Hepatocyte (in vitro differentiated cells): ENCODE results near the gene IPPK. TPM values are rescaled to one million over a fixed set of nuclear protein-coding genes. Genes with fewer than 3 reads are reported as not detected.

Source experiments
- DNase-seq: peaks from one replicate; pipeline ENCODE4 v3.0.0-alpha.2; 2016; ENCODE audit warnings: low spot score
- H2AFZ ChIP-seq: fragments of 200-600 bp; sonication (generic); 2 replicates; pipeline ENCODE4 v1.6.0; 2016; ENCODE audit warnings: antibody characterized with exemption, mild to moderate bottlenecking
- H3K27ac ChIP-seq: fragments of 200-600 bp; sonication (generic); 2 replicates; pipeline ENCODE4 v1.5.1; 2016; ENCODE audit warnings: mild to moderate bottlenecking
- H3K27me3 ChIP-seq: fragments of 200-600 bp; sonication (generic); 2 replicates; pipeline ENCODE4 v1.6.1; 2016
- H3K36me3 ChIP-seq: fragments of 200-600 bp; sonication (generic); replicated peaks from 2 replicates; pipeline ENCODE4 v1.5.1; 2016; ENCODE audit warnings: low read depth; ENCODE audit not compliant: insufficient read depth
- H3K4me1 ChIP-seq: fragments of 200-600 bp; sonication (generic); 2 replicates; pipeline ENCODE4 v1.5.1; 2016; ENCODE audit warnings: mild to moderate bottlenecking, moderate library complexity; ENCODE audit not compliant: insufficient read depth
- H3K4me2 ChIP-seq: fragments of 200-600 bp; sonication (generic); 2 replicates; pipeline ENCODE4 v1.6.0; 2016
- H3K4me3 ChIP-seq: fragments of 200-600 bp; sonication (generic); 2 replicates; pipeline ENCODE4 v1.5.1; 2016; ENCODE audit warnings: mild to moderate bottlenecking
- H3K79me2 ChIP-seq: fragments of 200-600 bp; sonication (generic); 2 replicates; pipeline ENCODE4 v1.6.0; 2017; ENCODE audit warnings: mild to moderate bottlenecking
- H3K9me2 ChIP-seq: fragments of 200-600 bp; sonication (generic); replicated peaks from 2 replicates; pipeline ENCODE4 v1.6.0; 2017; ENCODE audit warnings: mild to moderate bottlenecking; ENCODE audit not compliant: insufficient read depth
- H3K9me3 ChIP-seq: fragments of 200-600 bp; sonication (generic); 2 replicates; pipeline ENCODE4 v1.5.1; 2016; ENCODE audit warnings: low read depth, mild to moderate bottlenecking
- H4K20me1 ChIP-seq: fragments of 200-600 bp; sonication (generic); 2 replicates; pipeline ENCODE4 v1.6.0; 2016; ENCODE audit warnings: mild to moderate bottlenecking; ENCODE audit not compliant: insufficient read depth, poor library complexity, severe bottlenecking
- EZH2 ChIP-seq: fragments of 200-600 bp; sonication (generic); IDR thresholded peaks from 2 replicates; pipeline ENCODE4 v1.6.1; 2016; ENCODE audit warnings: antibody characterized with exemption, mild to moderate bottlenecking, borderline replicate concordance
- EZH2phosphoT487 ChIP-seq: fragments of 200-600 bp; sonication (generic); IDR thresholded peaks from one replicate; pipeline ENCODE4 v1.6.1; 2018; ENCODE audit warnings: antibody characterized with exemption, mild to moderate bottlenecking, low read depth, moderate library complexity; ENCODE audit not compliant: unreplicated experiment, severe bottlenecking
- WGBS: methylation state at CpG from one replicate; pipeline ENCODE4 v1.1.6; 2016; ENCODE audit warnings: low lambda C conversion rate; ENCODE audit errors: missing lambda C conversion rate; 5-methylcytosine and 5-hydroxymethylcytosine counted together
- polyA plus RNA-seq: library from polyadenylated mRNA; unstranded; fragments of >200 nt; fragmentation: Nextera tagmentation; extraction: Ambion mirVana; gene quantifications from 2 replicates; pipeline ENCODE4 v1.2.1, GENCODE V29; 2016
- total RNA-seq: library from RNA; depleted of rRNA; stranded (reverse); fragments of >200 nt; gene quantifications from 2 replicates; pipeline ENCODE4 v1.2.3, GENCODE V29; 2014
- TF ChIP-seq, protein P1 (sequence below): fragments of 200-600 bp; sonication (generic); IDR thresholded peaks from 2 replicates; pipeline ENCODE4 v1.5.1; 2016; ENCODE audit warnings: antibody characterized with exemption, mild to moderate bottlenecking; ENCODE audit not compliant: poor library complexity

The IPPK gene
- total and polyA plus RNA-seq, 2 experiments from 2014 or later = 8.5 to 15.6 TPM

DNA sequence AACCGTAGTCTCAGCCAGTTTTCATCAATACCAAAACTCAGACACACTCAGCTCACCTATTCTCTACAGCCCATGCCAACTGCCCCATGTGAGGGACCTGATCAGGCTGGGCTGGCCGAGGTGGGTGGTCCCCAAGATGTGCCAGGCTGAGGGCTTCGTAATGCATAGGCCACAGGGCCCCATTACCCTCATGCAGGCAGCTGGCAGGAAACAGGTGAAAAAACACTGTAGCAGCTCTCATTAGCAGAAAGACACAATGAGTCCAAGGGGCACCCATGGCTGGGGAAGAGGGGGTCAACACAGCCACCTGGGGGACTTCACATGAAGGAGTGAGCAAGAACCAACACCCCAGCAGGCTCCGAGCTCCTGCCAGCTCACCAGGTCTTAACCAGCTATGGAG lies 8.2 kb downstream of the IPPK start:
- H2AFZ ChIP-seq = no peak overlapping the region
- H3K27me3 ChIP-seq = no peaks in the 10 kb centered on the region
- peaks cover 8% of the 10 kb centered on the region for H4K20me1 ChIP-seq
- TF ChIP-seq EZH2 (no peak), EZH2phosphoT487 (no peak)
- TF ChIP-seq, protein P1, sequence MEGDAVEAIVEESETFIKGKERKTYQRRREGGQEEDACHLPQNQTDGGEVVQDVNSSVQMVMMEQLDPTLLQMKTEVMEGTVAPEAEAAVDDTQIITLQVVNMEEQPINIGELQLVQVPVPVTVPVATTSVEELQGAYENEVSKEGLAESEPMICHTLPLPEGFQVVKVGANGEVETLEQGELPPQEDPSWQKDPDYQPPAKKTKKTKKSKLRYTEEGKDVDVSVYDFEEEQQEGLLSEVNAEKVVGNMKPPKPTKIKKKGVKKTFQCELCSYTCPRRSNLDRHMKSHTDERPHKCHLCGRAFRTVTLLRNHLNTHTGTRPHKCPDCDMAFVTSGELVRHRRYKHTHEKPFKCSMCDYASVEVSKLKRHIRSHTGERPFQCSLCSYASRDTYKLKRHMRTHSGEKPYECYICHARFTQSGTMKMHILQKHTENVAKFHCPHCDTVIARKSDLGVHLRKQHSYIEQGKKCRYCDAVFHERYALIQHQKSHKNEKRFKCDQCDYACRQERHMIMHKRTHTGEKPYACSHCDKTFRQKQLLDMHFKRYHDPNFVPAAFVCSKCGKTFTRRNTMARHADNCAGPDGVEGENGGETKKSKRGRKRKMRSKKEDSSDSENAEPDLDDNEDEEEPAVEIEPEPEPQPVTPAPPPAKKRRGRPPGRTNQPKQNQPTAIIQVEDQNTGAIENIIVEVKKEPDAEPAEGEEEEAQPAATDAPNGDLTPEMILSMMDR = no peak
- no peak overlapping the region for H3K27ac ChIP-seq
- no peaks in the 10 kb centered on the region for H3K9me2 ChIP-seq
- H3K4me2 ChIP-seq = no peak overlapping the region
- H3K79me2 ChIP-seq = peaks cover 81% of the 10 kb centered on the region
- no peak overlapping the region for H3K4me3 ChIP-seq
- no peak for DNase-seq
- H3K4me1 ChIP-seq = no peaks in the 10 kb centered on the region
- 93% methylated on average over 4 of the region's 4 CpGs for WGBS
- H3K36me3 ChIP-seq = no peaks in the 10 kb centered on the region
- no peaks in the 10 kb centered on the region for H3K9me3 ChIP-seq

DNA sequence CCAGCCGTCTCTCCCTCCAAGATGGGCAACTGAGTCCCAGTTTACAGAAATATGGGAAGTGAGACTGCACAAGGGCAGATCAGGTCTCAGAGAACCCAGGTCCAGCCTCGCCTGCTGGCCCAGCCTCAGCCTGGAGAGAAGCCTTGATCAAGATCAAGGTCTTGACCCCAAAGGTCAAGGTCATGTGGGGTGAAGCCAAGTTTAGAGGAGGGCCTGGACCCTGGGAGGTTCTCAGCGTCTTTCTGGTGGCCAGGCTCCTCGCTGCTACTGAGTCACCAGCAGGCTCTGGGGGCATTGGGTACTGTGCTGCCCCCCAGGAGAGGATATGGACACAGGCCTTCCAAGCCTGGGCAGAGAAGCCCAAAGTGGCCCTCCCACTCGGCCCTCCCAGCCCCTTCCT lies 8.8 kb downstream of the IPPK start:
- no peak for DNase-seq
- H4K20me1 ChIP-seq = peaks cover 8% of the 10 kb centered on the region
- H3K4me1 ChIP-seq = no peaks in the 10 kb centered on the region
- no peak overlapping the region for H2AFZ ChIP-seq
- no peaks in the 10 kb centered on the region for H3K36me3 ChIP-seq
- no peaks in the 10 kb centered on the region for H3K9me2 ChIP-seq
- 89% methylated on average over 5 of the region's 5 CpGs for WGBS
- H3K4me3 ChIP-seq = no peak overlapping the region
- TF ChIP-seq, protein P1 = no peak
- TF ChIP-seq EZH2 (no peak), EZH2phosphoT487 (no peak)
- H3K27me3 ChIP-seq = no peaks in the 10 kb centered on the region
- H3K4me2 ChIP-seq = no peak overlapping the region
- no peaks in the 10 kb centered on the region for H3K9me3 ChIP-seq
- no peak overlapping the region for H3K27ac ChIP-seq
- H3K79me2 ChIP-seq = peaks cover 75% of the 10 kb centered on the region

DNA sequence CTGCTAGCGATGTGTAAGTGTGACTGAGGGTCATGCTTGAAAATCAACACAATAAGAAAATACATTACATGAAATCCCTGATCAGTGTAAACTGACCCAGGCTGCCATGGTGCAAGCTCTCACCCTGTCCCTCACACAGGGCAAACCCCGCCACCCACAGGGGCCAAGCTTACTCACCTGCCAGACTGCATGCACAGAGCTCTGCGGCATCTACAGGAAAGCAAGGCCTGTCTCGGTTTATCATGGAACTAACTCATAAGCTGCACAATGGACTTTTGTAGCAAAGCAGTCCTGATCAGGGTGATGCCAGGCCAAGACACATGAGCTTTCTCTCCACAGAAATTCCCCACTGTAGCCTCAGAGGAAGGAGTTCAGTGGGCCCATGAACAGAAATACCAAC lies 9.7 kb downstream of the IPPK start:
- Histone ChIP-seq H3K27ac (no peak overlapping the region), H3K79me2 (peaks cover 67% of the 10 kb centered on the region), H3K9me3 (no peaks in the 10 kb centered on the region), H3K9me2 (no peaks in the 10 kb centered on the region), H4K20me1 (peaks cover 8% of the 10 kb centered on the region), H2AFZ (no peak overlapping the region), H3K27me3 (no peaks in the 10 kb centered on the region), H3K4me1 (no peaks in the 10 kb centered on the region), H3K4me3 (no peak overlapping the region), H3K36me3 (no peaks in the 10 kb centered on the region), H3K4me2 (no peak overlapping the region)
- TF ChIP-seq EZH2phosphoT487 (no peak), EZH2 (no peak)
- TF ChIP-seq, protein P1 = no peak
- no peak for DNase-seq
- 99% methylated on average over 4 of the region's 4 CpGs for WGBS

DNA sequence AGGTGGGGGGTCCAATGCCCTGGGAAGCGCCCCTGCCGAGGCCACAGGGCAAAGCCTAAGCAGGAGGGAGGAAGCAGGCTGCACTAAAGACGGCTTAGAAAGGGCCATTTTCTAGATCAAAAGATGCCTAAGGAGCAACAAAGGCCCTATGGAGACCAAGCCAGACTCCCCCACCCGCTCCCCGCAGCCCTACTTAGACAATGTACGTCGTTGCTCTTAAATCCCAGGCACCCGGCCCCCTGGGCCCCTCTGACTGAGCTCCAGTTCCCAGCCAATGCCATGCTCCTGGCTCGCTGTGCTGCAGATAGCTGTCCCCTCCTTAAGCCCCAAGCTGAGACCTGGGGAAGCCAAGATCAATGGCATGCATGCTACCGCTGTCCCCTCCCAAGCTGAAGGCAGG lies 10.3 kb downstream of the IPPK start:
- Histone ChIP-seq H4K20me1 (peaks cover 3% of the 10 kb centered on the region), H3K27me3 (no peaks in the 10 kb centered on the region), H3K4me3 (no peak overlapping the region), H2AFZ (no peak overlapping the region), H3K9me3 (no peaks in the 10 kb centered on the region), H3K9me2 (no peaks in the 10 kb centered on the region), H3K27ac (no peak overlapping the region), H3K79me2 (peaks cover 61% of the 10 kb centered on the region), H3K4me1 (no peaks in the 10 kb centered on the region), H3K36me3 (no peaks in the 10 kb centered on the region), H3K4me2 (no peak overlapping the region)
- TF ChIP-seq EZH2 (no peak), EZH2phosphoT487 (no peak)
- TF ChIP-seq, protein P1 = no peak
- WGBS = 71% methylated on average over 10 of the region's 10 CpGs
- no peak for DNase-seq
